ENCODE results near the gene MORN2. TPM values are rescaled to one million over a fixed set of nuclear protein-coding genes. Genes with fewer than 3 reads are reported as not detected.

MORN2 gene
- total and polyA plus RNA-seq, 2 of the 13 experiments (the other 11 are each of a cell fraction or from before 2014, with no cell fraction given) = 7.0 to 28.0 TPM

DNA sequence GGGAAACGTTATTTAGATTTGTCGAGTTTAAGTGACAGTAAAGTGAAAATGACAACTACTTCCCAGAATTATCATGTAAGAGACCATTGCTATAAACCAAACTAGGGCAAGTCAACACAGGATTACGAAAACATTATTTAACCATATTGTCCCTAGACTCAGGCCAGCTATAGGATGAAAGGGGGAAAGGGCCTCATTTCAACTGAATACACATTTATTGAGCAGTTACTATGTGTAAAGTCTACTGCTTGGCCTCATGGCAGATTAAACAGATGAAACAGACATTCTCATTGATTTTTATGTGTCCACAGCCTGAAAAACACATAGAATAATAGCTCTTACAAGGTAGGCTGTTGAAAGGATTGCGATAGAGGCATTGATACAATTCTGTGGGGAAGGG, 46.6 kb downstream of the MORN2 start (continued):
- TF ChIP-seq, protein P1, sequence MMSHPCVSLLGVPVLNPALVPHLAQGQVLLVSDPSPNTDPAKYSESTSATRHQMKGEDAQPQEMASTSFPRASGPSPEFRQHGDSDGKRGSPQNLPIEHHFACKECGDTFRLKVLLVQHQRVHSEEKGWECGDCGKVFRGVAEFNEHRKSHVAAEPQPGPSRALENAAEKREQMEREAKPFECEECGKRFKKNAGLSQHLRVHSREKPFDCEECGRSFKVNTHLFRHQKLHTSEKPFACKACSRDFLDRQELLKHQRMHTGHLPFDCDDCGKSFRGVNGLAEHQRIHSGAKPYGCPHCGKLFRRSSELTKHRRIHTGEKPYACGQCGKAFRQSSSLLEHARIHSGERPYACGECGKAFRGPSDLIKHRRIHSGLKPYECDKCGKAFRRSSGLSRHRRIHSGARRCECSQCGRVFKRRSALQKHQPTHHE (CRISPR knock-in tag; IDR thresholded peaks at IDR 0.05; ENCODE audit: borderline replicate concordance) = no peak
- peak; percentile 88; the same call in 1 of the 2 replicates for TF ChIP-seq RORA (CRISPR knock-in tag; IDR thresholded peaks at IDR 0.05)
- TF ChIP-seq, protein P2, sequence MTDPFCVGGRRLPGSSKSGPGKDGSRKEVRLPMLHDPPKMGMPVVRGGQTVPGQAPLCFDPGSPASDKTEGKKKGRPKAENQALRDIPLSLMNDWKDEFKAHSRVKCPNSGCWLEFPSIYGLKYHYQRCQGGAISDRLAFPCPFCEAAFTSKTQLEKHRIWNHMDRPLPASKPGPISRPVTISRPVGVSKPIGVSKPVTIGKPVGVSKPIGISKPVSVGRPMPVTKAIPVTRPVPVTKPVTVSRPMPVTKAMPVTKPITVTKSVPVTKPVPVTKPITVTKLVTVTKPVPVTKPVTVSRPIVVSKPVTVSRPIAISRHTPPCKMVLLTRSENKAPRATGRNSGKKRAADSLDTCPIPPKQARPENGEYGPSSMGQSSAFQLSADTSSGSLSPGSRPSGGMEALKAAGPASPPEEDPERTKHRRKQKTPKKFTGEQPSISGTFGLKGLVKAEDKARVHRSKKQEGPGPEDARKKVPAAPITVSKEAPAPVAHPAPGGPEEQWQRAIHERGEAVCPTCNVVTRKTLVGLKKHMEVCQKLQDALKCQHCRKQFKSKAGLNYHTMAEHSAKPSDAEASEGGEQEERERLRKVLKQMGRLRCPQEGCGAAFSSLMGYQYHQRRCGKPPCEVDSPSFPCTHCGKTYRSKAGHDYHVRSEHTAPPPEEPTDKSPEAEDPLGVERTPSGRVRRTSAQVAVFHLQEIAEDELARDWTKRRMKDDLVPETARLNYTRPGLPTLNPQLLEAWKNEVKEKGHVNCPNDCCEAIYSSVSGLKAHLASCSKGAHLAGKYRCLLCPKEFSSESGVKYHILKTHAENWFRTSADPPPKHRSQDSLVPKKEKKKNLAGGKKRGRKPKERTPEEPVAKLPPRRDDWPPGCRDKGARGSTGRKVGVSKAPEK (CRISPR knock-in tag; IDR thresholded peaks at IDR 0.05; ENCODE audit: borderline replicate concordance) = no peak
- peak; percentile 16; the same call in 1 of the 2 replicates for TF ChIP-seq HNF4A (CRISPR knock-in tag; IDR thresholded peaks at IDR 0.05)

DNA sequence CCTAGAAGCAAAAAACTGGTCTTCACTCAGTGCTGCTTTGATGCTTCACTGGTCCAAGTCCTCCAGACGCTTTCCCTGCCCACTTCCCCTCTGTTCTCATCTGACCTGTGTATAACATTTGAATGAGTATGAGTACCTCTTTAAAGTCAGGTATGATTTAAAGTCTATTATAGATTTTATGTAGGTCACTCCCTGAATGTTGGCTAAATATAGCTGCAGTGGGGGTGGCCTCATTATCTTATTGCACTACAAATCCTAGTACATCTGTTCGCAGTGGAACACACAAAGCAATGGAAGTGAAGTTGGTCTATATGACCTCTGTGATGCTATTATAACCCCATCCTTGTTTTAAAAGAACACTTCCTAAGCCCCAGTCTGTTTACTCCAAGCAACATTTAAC, 47.1 kb downstream of the MORN2 start:
- Histone ChIP-seq H3K27me3 (ENCODE audit: control insufficient read depth in 1 of 2, insufficient read depth in 2 of 2, low read length in 2 of 2) (no peaks in the 10 kb centered on the region), H3K4me2 (ENCODE audit: low read depth, low read length) (peak overlapping the region; percentile 45), H3K36me3 (replicated peaks in 1 of 2; ENCODE audit: control insufficient read depth in 1 of 2, insufficient read depth in 2 of 2, low read length in 2 of 2) (no peaks in the 10 kb centered on the region), H2AFZ (ENCODE audit: low read length) (peak overlapping the region; percentile 7), H4K20me1 (ENCODE audit: insufficient read depth, low read length) (no peaks in the 10 kb centered on the region), H3K27ac (ENCODE audit: extremely low read length, insufficient read depth, low read length) (no peak overlapping the region), H3K4me3 (replicated peaks in 1 of 3; ENCODE audit: insufficient read depth in 1 of 3, low read depth in 2 of 3, low read length in 3 of 3) (no peak overlapping the region), H3K4me1 (ENCODE audit: insufficient read depth, low read length) (peaks cover 40% of the 10 kb centered on the region), H3K9me3 (ENCODE audit: low read length) (no peaks in the 10 kb centered on the region), H3K79me2 (ENCODE audit: insufficient read depth, low read length) (no peaks in the 10 kb centered on the region), H3K9ac (ENCODE audit: insufficient read depth, low read depth, low read length) (no peak overlapping the region)
- TF ChIP-seq KDM4B (CRISPR knock-in tag; IDR thresholded peaks at IDR 0.05) (no peak), FOXK1 (CRISPR knock-in tag; IDR thresholded peaks at IDR 0.05; ENCODE audit: borderline replicate concordance, low read depth) (no peak), ZNF644 (CRISPR knock-in tag; IDR thresholded peaks at IDR 0.05; ENCODE audit: low read depth) (no peak), AGO1 (IDR thresholded peaks at IDR 0.05; ENCODE audit: low read depth, low read length, poor library complexity, severe bottlenecking) (no peak), HOXA3 (CRISPR knock-in tag; IDR thresholded peaks at IDR 0.05) (no peak), CBFB (CRISPR knock-in tag; IDR thresholded peaks at IDR 0.05) (no peak), ZNF383 (CRISPR knock-in tag; IDR thresholded peaks at IDR 0.05; ENCODE audit: borderline replicate concordance) (no peak), PAF1 (CRISPR knock-in tag; IDR thresholded peaks at IDR 0.05) (no peak), ZNF337 (CRISPR knock-in tag; IDR thresholded peaks at IDR 0.05; ENCODE audit: borderline replicate concordance, low read depth) (no peak), NFATC3 (CRISPR knock-in tag; IDR thresholded peaks at IDR 0.05) (no peak), NCOA2 (CRISPR knock-in tag; IDR thresholded peaks at IDR 0.05) (no peak), ZNF563 (CRISPR knock-in tag; IDR thresholded peaks at IDR 0.05) (no peak), ZNF546 (CRISPR knock-in tag; conservative IDR thresholded peaks at IDR 0.05) (no peak), POLR2G (IDR thresholded peaks at IDR 0.05; ENCODE audit: low read depth, low read length) (no peak)
- BruUV-seq (replicated peaks) = no TSS peak
- FAIRE-seq (no peak), DNase-seq (ENCODE audit: low spot score) (no peak), ATAC-seq (no peak)
- intact Hi-C loops (cut with micrococcal nuclease; ENCODE audit: unreplicated experiment) = no loop called here
- ChIA-PET CTCF (ENCODE audit: low intra/inter-chr PET ratio, low total read pairs) (no interaction called here), POLR2A (interaction anchor here (0.7 kb wide), 1 partner anchor 16 kb away, joined by 3 read pairs; no protein-coding TSS in a partner anchor)
- WGBS (ENCODE audit: low lambda C conversion rate) = 27% methylated on average over 2 of the region's 2 CpGs
- in situ Hi-C loops (cut with HindIII; ENCODE audit: extremely low pct_ligation_motif_present, low pct_unique_long_range_greater_than_20kb) = no loop called here
